Iris pigment epithelial cell (primary cell): ENCODE data around the gene HRH1.
A peak's percentile ranks its signal among the peaks of the same experiment; 100 is the strongest.
"Not testable (repeated sequence)": the region's sequence is repeated elsewhere in the genome, so short reads cannot be mapped to it uniquely, and the experiment has no call there.

Experiments
- DNase-seq: peaks from one replicate; pipeline ENCODE4 v3.0.0-alpha.2; 2011; ENCODE audit warnings: low read depth

Gene HRH1

GRCh38 chr3:11143476-11143875 is 10.8 kb upstream of the HRH1 start:
- DNase-seq, result no peak

GRCh38 chr3:11144996-11145395 is 9.3 kb upstream of the HRH1 start:
- no peak for DNase-seq

GRCh38 chr3:11145888-11146287 is 8.4 kb upstream of the HRH1 start:
- peak; percentile 80 for DNase-seq

- DNase-seq, result no peak
Measured at GRCh38 chr3:11146773-11147660, 7.3 kb upstream of the HRH1 start.

- DNase-seq, result no peak
Measured at GRCh38 chr3:11150256-11150655, 4.0 kb upstream of the HRH1 start.

- no peak for DNase-seq
Measured at GRCh38 chr3:11152301-11152700, 2.0 kb upstream of the HRH1 start.

GRCh38 chr3:11154953-11155325 is 646 bp downstream of the HRH1 start:
- DNase-seq, result no peak

GRCh38 chr3:11155341-11156025 is 1.2 kb downstream of the HRH1 start:
- DNase-seq, result peak; percentile 86

- DNase-seq, result no peak
Measured at GRCh38 chr3:11156026-11156410, 1.7 kb downstream of the HRH1 start.

GRCh38 chr3:11157421-11157820 is 3.1 kb downstream of the HRH1 start:
- no peak for DNase-seq

- peak; percentile 91 for DNase-seq
Measured at GRCh38 chr3:11159421-11159904, 5.2 kb downstream of the HRH1 start.

- no peak for DNase-seq
Measured at GRCh38 chr3:11161666-11162065, 7.4 kb downstream of the HRH1 start.

- DNase-seq, result no peak
Measured at GRCh38 chr3:11162401-11163345, 8.4 kb downstream of the HRH1 start.

- DNase-seq, result no peak
Measured at GRCh38 chr3:11164607-11165006, 10.3 kb downstream of the HRH1 start.

GRCh38 chr3:11165476-11165875 is 11.2 kb downstream of the HRH1 start:
- no peak for DNase-seq

GRCh38 chr3:11166807-11167400 is 12.6 kb downstream of the HRH1 start:
- not testable (repeated sequence) for DNase-seq

- no peak for DNase-seq
Measured at GRCh38 chr3:11167590-11167989, 13.3 kb downstream of the HRH1 start.

GRCh38 chr3:11168406-11168805 is 14.1 kb downstream of the HRH1 start:
- no peak for DNase-seq

- peak; percentile 42 for DNase-seq
Measured at GRCh38 chr3:11168881-11169805, 14.8 kb downstream of the HRH1 start.

- peak; percentile 51 for DNase-seq
Measured at GRCh38 chr3:11170052-11170770, 15.9 kb downstream of the HRH1 start.
